GM12892 (cell line): ENCODE measurements around the gene KRTAP5-6.
"Not testable (repeated sequence)": the region's sequence is repeated elsewhere in the genome, so short reads cannot be mapped to it uniquely, and the experiment has no call there.

Experiments
- DNase-seq: peaks from one replicate; pipeline ENCODE4 v3.0.0; 2011; ENCODE audit not compliant: insufficient read length
- FAIRE-seq: peaks from 2 replicates; lab custom pipeline; 2011; peaks lifted over from hg19 to GRCh38; lab: Jason Lieb, UNC
- POLR2A ChIP-seq: IDR thresholded peaks from 2 replicates; pipeline ENCODE4 v1.6.1; 2011; ENCODE audit warnings: low read depth, low read length, control low read depth
- POLR2AphosphoS5 ChIP-seq: IDR thresholded peaks from 2 replicates; pipeline ENCODE4 v1.6.1; 2011; ENCODE audit warnings: low read depth, low read length, control low read depth
- TAF1 ChIP-seq: IDR thresholded peaks from 2 replicates; pipeline ENCODE4 v1.6.1; 2011; ENCODE audit warnings: low read depth, mild to moderate bottlenecking, control low read depth, low read length, borderline replicate concordance

Gene KRTAP5-6

GRCh38 chr11:1667121-1667850, 29.7 kb upstream of the KRTAP5-6 start:
- TF ChIP-seq POLR2AphosphoS5 (no peak), POLR2A (no peak), TAF1 (no peak)
- DNase-seq (no peak), FAIRE-seq (no peak)

- DNase-seq (no peak), FAIRE-seq (no peak)
- no peak for TF ChIP-seq POLR2AphosphoS5
- no peak for TF ChIP-seq POLR2A
- TF ChIP-seq TAF1 = no peak
Measured at GRCh38 chr11:1667906-1668305, 29.1 kb upstream of the KRTAP5-6 start.

DNA sequence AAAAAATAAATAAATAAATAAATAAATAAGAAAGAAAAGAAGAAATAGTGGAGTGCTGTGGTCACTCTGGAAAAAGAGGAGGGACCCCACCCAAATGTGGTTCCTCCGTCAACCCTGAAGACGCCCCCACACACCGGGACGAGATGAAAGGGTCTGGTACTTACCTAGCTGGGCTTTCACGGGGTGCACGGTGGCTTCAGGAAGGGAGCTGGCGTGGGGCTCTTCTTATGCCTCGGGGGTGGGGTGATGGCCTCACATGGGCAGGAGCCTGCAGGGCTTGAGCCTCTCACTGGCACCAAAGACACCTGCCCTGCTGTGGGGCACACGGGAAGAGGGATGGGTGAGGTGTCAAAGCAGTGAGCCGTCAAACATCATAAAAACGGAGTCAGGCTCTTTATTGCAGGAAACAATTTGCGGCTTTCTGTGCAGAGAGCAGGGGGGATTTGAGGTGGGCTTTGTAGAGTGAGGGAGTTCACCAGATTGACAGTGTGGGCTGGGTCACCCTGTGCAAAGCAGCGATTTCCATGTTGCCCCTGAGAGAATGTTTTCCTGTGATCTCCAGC, 28.0 kb upstream of the KRTAP5-6 start:
- no peak for FAIRE-seq
- TF ChIP-seq TAF1 (no peak), POLR2A (no peak), POLR2AphosphoS5 (no peak)
- no peak for DNase-seq

DNA sequence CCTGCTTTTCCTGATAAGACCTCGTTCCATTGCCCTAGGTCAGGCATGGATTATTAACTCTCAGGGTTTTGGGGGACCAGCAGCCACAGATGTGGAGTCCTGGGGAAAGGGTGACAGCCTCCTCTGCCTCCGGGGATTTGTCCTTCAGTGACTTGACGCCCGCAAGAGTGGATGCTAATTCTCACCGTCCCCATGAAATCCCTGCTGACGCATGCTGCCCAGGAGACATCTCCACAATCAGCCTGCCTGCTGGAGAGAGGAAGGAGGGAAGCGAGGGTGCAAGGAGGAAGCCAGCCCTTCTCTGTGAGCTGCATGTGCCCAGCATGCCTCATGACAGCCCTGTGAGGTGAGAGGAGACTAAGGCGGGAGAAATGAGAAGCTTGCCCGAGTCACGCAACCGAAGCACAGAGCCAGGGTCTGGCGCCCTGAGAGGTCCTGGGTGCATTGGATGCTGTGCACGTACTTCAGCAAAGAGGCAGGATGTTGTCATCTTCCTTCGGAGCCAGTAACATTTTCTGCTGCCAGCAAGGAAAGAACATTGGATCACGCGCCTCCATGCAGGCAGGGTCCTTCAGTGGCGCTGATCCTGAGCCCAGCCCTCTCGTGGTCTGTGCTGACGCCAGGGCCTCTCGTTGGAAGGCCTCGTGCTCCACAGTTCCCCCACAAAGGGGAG, 27.3 kb upstream of the KRTAP5-6 start:
- TF ChIP-seq POLR2A (no peak), TAF1 (no peak), POLR2AphosphoS5 (no peak)
- FAIRE-seq (no peak), DNase-seq (no peak)

DNA sequence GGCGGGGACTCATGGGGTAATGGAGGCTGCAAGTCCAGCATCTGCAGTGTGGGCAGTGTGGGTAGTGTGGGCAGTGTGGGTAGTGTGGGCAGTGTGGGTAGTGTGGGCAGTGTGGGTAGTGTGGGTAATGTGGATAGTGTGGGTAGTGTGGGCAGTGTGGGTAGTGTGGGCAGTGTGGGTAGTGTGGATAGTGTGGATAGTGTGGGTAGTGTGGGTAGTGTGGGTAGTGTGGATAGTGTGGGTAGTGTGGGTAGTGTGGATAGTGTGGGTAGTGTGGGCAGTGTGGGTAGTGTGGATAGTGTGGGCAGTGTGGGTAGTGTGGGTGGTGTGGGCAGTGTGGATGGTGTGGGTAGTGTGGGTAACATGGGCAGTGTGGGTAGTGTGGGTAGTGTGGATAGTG, 26.5 kb upstream of the KRTAP5-6 start:
- DNase-seq, FAIRE-seq: not testable (repeated sequence)

- no peak for FAIRE-seq
- no peak for DNase-seq
- no peak for TF ChIP-seq POLR2A
- TF ChIP-seq POLR2AphosphoS5 = no peak
- TF ChIP-seq TAF1 = no peak
Measured at GRCh38 chr11:1670905-1671371, 26.1 kb upstream of the KRTAP5-6 start.

- no peak for DNase-seq
- no peak for TF ChIP-seq TAF1
- FAIRE-seq = no peak
Measured at GRCh38 chr11:1671658-1672057, 25.3 kb upstream of the KRTAP5-6 start.

- DNase-seq = no peak
- TF ChIP-seq POLR2AphosphoS5 (no peak), POLR2A (no peak), TAF1 (no peak)
- no peak for FAIRE-seq
Measured at GRCh38 chr11:1672613-1673350, 24.2 kb upstream of the KRTAP5-6 start.

DNA sequence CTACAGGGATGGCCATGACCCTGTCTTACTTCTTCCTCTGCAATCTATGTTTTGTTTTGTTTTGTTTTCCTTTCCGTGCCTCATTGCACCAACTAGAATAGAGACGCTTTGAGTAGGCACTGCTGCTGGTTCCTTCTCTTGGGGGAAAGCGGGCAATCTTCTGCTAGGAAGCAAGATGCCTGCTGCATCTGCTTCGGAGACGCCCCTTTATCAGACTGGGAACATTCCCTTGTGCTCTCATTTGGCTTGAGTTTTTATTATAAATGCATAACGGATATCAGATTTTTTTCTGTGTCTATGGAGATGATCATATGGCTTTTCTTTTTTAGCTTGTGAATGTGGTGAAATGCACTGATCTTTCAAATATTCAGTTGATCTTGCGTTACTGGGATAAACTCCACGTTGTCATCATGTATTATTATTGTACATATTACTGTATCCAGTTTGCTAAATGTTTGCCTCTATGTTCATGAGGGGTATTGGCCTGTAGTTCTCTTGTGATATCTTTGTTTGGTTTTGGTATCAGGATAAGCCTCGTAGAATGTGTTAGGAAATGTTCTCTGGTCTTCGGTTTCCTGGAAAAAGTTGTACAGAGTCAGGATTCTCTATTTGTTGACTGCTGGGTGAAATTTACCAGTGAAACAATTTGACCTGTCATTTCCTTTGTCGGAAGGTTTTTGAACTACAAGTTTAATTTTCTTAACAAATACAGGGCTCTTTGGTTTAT, 23.4 kb upstream of the KRTAP5-6 start:
- DNase-seq = no peak
- no peak for FAIRE-seq
- no peak for TF ChIP-seq TAF1
- no peak for TF ChIP-seq POLR2A
- TF ChIP-seq POLR2AphosphoS5 = no peak

GRCh38 chr11:1674173-1675131, 22.5 kb upstream of the KRTAP5-6 start:
- no peak for FAIRE-seq
- TF ChIP-seq POLR2A (no peak), POLR2AphosphoS5 (no peak), TAF1 (no peak)

More at GRCh38 chr11:1674173-1675131, 22.5 kb upstream of the KRTAP5-6 start:
- DNase-seq = no peak
